GM23248 (cell line): ENCODE data around the gene SMG9.

ENCODE experiments used
- EZH2 ChIP-seq: fragments of 200-600 bp; sonication (generic); IDR thresholded peaks from 2 replicates; pipeline ENCODE4 v1.6.1; 2018; ENCODE audit warnings: antibody characterized with exemption, mild to moderate bottlenecking; ENCODE audit not compliant: insufficient read depth, poor library complexity, severe bottlenecking
- EZH2phosphoT487 ChIP-seq: fragments of 200-600 bp; sonication (generic); IDR thresholded peaks from 2 replicates; pipeline ENCODE4 v1.6.1; 2018; ENCODE audit warnings: antibody characterized with exemption, moderate library complexity, mild to moderate bottlenecking, low read depth; ENCODE audit not compliant: insufficient read depth

DNA sequence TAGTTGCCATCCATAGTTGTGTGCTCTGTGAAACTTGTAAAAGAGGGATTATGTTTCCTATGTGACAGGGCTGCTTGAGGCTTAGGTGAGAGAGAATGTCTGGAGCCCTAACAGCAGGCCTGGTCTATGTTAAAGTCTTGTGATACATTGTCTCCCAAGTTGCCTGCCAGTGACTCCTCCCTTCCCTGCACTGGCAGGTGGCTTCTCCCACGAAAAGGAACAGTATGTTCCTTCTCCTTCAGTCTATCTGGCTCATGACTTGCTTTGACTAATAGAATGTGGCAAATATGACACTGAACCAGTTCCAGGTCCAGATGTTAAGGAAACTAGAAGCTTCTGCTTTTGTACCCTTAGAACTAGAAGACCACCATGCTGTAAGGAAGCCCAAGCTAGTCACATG, 31.9 kb upstream of the SMG9 start:
- TF ChIP-seq EZH2 (no peak), EZH2phosphoT487 (no peak)
